Measurements from ENCODE around the gene LYL1.
A peak's percentile ranks its signal among the peaks of the same experiment; 100 is the strongest.

The LYL1 gene

DNA sequence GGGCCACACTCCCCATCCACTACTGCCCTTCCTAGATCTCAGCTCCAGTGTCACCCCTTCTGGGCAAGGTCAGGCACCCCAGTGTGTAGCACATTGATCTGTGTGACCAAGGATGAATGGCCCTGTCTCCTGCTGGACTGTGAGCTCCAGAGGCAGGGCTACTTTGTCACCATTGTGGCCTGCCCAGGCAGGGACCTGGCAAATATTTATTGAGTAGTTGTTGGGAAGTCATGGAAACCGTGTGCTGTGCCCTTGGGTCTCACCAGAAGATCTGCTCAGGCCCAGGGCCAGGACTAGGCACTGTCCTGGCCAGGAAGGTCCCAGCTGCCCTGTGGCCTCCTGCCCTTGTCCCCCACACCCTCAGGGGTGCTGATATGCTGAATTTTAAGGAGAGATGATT lies 25.9 kb upstream of the LYL1 start:
- no peak for DNase-seq

DNA sequence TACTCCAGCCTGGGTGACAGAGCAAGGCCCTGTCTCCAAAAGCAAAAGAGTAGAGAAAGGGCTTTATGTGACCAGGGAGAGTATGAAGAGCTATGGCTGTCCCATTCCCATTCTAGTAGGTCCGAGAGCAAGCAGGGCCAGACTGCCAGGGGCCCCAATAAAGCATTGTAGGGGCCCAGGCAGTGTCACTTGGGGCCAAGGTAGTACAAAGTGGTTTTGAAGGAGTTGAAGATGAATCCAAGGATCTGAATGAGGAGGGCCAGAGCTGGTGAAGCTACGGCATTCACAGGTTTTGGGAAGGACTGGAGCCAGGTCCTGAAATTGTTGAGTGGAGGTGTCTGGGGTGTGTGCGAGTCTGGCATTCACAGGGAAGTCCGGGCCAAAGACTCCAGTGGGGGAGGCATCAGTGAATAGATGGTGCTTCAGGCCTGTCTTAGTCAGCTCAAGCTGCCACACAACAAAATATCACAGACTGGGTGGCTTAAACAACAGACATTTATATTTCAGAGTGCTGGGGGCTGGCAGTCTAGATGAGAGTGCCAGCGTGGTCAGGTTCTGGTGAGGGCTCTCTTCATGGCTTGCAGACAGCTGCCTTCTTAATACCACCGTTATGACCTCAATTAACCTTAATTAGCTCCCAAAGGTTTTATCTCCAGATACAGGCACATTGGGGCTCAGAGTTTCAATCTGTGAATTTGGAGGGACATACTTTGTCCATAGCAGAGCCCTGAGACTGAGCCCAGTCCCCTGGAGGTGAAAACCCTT lies 25.3 kb upstream of the LYL1 start:
- no peak for DNase-seq

DNA sequence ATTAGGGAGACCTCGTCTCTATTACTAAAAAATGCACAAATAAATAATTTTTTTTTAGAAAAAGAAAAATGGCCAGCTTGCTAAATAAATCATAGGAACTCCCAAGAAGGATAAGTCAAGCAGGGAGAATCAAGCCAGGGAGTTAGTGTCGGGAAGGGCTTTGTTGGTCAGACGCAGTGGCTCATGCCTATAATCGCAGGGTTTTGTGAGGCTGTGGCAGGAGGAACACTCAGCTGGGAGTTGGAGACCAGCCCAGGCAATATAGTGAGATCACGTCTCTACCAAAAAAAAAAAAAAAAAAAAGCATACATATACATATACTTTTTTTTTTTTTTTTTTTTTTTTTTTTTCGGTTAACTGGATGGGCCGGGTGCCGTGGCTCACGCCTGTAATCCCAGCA lies 24.4 kb upstream of the LYL1 start:
- no peak for DNase-seq

DNA sequence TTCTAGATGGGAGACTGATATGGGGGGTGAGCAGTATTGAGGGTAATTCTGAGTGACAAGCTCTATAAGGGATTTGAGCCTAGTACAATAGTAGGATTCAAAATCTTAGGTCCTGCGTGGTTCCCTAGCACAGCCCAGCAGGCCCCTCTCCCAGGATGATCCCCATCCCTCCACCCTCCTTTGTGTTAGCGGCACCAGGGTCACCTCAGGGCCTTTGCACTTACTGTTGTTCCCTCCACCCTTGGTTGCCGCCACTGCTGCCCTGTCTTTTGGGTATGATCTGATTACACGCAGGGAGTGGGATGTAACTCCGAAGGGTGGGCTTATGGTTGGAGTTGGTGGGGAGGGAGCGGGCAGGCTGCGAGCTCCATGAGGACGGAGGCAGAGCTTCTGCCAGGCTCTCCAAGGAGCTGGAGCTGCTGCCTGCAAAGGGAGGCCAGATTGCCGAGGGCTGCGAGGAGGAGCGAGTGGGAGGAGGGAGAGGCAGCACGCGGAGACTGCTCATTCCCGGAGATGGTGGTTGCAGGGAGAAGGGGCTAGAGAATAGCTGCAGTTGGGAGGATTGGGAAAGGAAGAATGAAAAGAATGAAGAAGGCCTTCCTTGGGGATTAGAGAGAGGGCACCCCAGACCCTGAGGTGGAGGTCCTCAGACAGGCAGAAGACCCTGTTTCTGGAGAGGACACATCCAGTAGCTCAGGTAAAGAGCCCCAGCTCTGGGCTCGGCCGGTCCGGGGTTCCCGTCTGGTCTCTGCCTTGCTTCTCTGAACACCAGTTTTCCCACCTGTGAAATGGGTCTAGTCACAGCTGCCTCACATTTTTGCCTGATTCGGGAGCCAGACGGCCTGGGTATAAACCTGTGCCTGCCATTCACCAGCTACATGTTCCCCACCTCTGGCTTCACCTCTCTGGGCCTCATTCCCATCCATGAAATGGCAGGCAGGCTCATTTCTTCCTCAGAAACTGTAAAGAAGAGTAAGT lies 20.6 kb upstream of the LYL1 start:
- DNase-seq = no peak

DNA sequence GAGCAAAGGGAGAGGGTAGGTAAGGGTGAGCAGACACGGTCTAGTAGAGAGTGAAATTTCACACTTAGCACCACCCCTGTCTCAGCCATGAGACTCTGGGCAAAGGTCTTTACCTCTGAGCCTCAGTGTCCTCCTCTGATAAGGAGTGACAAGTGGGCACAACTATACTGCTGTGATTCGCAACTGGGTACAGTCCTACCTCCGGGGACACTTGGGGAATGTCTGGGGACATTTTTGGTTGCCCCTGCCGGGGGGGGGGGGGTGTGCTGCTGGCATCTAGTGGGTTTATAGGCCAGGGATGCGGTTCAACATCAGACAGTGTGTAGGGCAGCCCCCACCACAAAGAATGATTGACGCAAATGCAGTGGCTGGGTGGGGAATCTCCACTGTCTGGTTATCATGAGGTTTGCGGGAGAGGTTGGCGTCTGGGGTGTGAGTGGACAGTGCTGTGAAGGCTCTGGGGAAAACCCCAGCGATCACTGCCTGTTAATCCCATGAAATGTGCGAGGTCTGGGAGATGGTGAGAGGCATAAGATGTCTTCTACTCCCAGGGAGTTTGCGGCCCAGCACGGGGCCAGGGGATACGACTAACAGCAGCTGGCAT lies 19.7 kb upstream of the LYL1 start:
- DNase-seq = no peak

DNA sequence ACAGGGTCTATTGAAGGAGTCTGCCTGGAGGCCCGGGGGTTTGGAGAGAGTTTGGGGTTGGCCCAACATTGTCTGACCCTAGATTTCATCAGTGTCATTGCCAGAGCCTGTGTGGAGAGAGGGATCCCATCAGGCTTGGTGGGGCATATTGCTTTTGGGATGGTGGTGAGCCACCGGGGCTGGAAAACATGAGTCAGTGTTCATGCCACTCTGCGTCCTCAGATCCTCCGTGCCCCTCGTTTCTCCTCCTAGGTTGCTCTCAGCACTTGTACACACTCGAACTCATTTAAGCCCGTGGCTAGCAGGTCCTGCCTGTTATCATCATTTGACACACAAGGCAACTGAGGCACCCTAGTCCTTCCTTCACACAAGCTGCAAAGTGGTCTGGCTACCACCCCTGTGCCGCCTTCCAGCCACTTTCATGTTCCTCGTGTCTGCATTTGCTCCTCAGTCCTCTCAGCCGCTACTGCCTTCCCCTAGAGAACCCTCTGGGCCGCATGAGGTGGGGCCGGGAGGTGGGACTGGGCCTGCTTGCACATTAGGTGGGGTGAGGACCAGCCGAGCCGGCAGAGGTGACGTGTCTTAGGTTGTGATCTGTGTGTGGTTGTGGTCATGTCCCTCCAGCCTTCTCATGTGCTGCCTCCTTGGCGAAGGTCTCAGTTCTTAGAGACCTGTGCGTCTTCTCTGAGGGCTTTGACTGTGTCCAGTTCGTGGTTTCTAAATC lies 19.1 kb upstream of the LYL1 start:
- DNase-seq = no peak

DNA sequence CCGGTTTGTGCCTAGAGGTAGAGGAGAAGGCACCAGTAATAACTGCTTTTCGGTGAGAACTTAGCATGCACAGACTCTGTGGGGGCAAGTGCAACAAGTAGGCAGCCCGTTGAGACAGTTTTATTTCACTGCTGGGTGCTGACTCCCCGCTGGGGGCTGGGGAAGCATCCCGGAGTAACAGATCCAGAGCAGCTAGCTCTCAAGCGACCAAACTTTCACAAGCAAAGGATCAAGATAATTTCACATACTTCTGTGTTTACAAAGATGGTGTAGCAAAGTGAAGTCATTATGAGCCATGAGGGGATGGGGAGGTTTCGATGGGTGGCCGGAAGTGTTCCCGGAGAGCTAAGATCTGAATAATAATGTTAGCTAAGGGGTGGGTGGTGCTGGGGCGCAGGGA lies 18.2 kb upstream of the LYL1 start:
- no peak for DNase-seq

DNA sequence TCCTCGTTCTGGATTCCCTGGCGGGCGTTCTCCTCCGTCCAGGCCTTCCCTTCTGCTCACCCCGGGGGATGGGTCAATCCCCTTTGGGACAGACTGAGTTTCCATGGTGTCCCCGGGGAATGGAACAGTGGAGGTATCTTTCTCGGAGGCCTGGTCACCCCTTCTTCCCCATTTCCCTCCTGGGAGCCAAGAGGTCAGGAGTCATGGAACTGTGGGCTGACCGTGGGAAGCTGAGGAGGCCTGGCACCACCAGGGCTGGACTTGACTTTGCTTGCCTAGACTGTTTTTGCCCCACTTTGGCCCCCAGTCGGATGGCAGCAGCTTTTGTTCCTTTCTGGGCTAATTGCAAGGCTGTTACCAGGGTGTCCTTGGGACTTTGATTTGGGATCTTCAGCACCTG lies 17.4 kb upstream of the LYL1 start:
- no peak for DNase-seq

DNA sequence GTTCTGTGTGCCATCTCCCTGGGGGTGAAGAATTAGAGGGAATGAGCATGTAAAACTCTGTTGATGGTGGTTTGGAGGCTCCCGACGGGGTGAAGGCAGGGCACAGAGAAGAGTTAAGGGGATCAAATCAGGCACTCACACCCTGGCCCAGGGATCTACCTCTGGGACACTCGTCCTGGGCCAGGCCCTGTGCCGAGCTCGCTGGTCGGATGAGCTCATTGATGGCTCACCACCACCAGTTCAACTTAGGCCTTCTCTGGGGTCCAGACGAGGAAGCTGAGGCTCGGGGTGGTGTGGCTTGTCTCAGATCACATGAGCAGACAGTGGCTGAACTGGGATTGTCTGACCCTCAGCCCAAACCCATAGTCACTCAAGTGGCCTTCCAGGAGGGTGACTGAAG lies 17.0 kb upstream of the LYL1 start:
- DNase-seq = no peak

DNA sequence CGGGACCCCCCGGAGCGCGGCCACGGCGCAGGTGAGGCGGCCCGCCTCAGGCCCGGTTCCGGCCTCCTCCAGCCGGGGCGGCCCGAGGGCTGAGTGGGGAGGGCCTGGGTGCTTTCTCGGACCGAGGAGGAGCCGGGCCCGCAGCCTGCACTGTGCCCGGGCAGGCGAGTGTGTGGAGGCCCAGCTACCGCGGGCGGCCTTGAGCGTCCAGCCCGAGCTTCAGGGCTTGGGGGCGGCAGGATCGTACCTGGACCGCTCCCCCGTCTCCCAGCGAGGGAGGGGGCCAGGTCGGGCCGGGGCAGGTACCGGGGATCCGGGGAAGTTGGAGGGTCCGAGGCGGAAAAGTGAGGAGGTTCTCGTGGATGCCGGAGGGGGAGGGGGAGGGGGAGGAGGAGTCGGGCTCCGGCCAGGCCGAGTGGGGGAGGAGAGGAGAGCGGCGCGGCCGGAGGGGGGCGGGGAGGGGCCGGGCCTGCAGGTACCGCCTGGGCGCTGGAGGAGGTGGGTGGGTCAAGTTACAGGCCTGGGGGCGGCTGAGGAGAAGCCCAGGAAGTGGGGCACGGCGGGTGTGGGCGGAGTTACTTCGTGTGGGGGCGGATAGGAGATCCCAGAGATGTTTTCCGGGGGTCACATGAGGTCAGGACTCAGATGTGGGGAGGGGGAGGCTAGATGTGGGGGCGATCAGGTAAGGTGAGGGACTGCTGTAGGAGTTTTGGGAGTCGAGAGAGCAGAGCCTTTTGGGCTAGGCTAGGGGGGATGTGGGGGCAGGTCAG lies 16.0 kb upstream of the LYL1 start:
- no peak for DNase-seq

DNA sequence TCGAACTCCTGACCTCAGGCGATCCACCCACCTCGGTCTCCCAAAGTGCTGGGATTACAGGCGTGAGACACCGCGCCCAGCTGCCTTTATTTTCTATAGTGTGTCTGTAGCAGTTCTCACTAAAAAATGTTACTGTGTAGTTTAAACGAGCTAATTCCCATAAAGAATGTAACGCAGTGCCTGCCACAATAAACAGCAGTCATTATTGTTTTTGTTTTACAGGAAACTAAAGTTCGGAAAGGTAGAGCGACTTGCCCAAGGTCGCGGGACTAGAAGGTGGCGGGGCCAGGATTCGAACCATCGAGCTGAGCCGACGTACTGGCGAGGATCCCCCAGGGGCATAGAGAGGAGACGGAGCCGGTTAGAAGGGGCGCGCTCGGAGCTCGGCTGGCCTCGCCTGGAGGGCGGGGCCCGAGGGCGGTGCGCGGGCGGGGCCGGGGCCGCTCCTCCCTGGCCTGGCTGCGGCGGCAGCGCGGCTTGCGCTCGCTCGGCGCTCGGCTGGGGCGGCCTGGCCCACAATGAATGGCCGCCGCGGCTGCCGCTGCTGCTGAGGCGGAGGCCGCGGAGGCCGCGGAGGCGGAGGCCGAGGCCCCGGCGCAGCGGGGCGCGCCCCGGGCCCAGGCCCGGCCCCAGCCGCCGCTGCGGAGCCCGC lies 15.2 kb upstream of the LYL1 start, which contains the start of gene NACC1:
Gene NACC1, plus strand, starts transcription at position 493 of the 652 bp plus-strand sequence. CDS start 16,944 bp downstream, outside the sequence.
- peak; percentile 97 for DNase-seq

DNA sequence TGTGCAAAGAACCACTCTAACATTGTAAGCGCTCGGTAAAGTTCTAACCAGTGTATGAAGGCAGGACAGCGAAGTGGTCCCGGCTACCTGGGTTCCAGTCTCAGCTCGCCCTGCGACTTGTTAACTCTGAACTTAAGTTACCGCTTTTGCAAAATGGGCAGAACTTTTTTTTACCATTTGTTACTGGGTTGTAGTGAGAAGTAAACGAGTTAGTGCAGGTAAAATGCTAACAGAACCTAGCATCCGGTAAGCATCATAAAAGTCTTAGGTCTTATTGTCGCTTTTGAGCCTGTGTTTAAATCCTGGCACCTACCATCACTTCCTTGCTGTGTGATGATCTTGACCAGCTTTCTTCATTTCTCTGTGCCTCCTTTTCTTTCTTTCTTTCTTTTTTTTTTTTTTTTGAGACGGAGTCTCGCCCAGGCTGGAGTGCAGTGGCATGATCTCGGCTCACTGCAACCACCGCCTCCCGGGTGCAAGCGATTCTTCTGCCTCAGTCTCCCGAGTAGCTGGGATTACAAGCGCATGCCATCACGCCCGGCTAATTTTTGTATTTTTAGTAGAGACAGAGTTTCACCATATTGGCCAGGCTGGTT lies 14.6 kb upstream of the LYL1 start:
- DNase-seq = no peak

DNA sequence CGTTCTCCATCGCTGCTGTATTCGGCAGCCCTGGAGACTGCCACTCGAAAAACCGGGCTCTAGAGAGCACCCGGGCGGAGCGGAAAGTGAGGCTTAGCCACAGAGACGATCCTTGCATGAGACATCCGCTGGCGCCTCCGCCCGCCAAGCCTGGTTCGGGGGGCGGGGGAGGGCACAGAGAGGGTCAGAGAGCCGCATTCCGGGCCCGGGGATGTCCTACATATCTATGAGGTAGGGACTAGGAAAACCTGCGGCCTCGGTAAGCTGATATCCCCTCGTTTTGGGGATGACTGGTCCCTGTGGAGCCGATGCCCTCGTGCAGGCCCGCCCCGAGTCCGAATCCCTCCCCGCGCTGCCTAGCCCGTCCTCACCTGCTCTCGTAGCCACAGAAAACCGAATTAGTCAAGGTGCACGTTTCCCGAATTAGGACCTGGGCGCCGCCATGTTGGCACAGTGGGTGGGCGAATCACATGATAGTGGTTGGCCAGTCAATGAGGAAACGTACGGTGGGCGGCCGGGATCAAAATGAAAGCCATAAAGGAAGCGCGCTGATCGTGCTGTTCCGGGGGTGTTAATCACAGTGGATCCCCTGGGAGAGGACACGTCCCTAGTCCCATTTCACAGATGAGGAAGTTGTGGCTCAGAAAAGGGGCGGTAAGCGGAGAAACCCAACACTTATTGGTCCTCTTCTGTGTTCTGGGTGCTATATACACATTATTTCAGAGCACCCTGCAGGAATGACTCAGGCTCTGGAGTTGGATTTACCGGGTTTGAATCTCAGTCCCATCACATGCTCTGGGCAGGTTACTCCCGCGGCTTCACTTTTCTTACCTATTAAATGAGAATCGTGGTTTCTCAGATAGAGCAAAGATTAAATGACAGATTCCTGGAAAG lies 13.9 kb upstream of the LYL1 start, which contains the start of gene TRMT1:
Gene TRMT1, minus strand, starts transcription at position 459 of the 894 bp plus-strand sequence. Its CDS starts 341 bp downstream, at position 118.
- DNase-seq = peak; percentile 80

DNA sequence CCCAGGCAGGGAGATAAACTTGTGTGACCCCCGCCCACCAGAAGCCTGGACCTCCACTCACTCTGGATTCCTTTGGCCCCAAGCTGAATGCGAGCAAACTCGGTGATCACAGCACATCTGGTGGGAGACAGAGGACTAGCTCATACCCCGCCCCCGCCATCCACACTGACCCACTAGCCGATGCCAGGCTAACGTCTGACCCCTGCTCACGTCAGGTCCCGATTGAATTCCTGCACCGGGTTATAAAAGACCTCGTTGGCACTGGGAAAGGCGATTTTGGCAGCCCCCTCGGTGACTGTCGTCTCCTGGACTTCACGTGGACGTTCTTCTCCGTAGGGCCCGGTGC lies 13.3 kb upstream of the LYL1 start:
- DNase-seq = no peak

DNA sequence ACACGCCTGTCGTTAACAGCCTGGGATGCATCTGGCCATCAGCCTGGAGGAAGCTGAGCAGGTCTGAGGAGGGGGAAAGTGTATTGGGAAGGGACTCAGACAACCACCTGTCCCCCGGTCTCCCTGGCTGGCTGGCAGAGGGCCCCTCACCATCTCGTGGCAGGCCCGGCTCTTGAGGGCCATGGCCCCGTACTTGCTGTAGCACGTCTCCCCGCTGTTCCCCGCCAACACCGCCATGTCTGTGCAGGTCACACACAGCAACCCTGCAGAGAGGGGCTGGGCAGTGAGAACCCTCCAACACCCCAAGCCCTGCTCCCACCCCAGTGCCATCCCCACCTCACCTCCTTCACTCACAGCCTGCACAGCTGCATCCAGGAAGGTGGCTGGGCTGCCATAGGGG lies 9.9 kb upstream of the LYL1 start:
- no peak for DNase-seq

DNA sequence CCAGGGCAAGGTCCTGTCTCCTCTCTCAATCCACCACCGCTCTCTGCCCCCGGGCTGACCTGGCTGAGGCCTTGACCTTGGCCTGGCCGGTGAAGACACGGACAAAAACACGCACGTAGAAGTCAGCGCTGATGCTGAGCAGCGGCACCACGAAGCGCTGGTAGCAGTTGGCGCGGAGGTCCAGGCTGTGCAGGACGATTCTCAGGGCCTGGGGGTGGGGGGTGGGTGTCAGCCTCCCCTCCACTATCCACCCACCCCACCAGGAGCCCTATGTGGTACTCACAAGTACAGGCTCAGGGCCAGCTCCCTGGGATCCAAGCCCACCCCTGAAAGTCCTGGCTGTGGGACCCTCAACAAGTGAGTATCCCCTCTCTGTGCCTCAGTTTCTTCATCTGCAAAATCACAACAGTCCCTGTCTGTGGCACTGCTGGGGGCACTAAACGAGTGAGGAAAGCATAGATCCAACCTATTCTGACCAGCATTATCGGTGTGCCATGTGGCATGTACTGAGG lies 7.5 kb upstream of the LYL1 start:
- no peak for DNase-seq

DNA sequence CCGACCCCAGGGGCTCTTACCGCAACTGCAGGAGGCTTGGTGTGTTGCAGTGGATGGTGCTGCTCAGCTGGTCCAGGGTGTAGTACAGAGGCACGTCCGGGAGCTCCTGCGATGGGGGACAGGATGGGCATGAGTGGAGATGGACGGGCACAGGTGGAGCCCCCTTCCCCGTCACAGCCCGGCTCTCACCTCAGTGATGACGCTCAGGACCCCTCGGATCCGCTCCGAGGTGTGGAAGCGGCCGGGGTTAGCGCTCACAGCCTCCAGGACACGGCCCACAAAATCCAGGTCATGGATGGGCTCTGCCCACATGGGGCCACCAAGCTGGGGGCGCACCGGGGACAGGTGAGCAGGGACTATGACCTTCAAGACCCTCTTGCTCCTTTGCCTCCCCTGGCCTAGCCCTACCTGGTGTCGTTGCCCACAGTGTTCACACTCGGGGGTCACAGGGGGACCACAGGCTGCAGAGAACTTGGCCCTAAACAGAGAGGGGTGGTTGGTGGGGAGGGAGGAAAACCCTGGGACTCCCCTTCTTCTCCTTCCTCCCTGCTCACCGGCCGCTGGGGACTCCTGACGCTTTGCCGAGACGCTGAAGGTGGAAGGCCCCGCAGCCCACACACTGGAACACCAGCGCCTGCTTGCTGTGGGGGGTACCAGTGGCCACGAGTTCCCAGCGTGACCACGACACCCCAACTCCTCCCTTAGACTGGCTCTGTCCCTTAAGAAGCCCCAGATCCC lies 6.9 kb upstream of the LYL1 start:
- DNase-seq = no peak

DNA sequence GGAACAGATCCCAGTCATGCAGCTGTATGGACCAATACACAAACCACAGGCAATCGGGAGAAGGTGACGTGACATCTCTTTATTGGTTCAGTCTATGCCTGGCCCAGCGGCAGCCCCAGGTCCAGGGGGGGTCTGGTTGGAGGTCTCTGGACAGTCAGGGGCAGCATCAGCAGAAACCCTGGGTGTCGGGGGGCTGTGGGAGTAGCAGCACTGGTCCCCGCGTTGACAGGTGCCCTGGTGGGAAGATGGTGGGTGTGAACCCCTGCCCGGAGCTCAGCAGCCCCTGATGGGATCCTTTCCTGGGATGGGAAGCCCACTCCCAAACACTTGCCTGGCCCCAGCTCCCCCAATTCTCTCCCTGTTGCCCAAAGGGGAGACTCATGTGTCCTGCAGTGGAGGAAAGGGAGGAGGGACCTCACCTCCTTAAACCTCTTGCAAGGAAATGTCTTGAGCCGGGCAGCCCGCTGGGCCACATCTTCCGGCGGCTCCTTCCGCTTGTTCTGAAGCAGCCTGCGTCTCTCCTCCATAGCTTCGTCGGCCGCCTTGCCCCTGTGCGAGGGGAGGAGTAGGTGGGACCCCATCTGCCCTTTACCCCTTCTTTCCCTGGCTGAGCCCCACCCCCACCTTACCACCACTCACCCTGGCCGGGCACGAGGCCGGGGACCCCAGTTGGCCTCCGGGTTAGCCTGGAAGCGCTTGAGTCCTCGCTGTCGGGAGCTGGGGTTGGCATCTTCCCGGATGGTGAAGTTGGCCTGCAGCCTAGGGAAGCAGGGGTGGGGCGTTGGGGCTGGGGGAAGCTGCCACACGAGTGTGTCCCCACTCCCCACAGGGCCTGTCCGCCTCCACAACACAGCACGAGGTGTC lies 2.4 kb upstream of the LYL1 start:
- no peak for DNase-seq

Measured in 8988T (cell line).